IPS-15b (cell line): ENCODE results near the gene HSD17B10.
A peak's percentile ranks its signal among the peaks of the same experiment; 100 is the strongest.
"Not testable (repeated sequence)": the region's sequence is repeated elsewhere in the genome, so short reads cannot be mapped to it uniquely, and the experiment has no call there.

Experiments
- H3K27me3 ChIP-seq: one replicate; pipeline ENCODE4 v1.6.1; 2013; ENCODE audit warnings: low read length; ENCODE audit not compliant: control insufficient read depth, insufficient read depth
- H3K36me3 ChIP-seq: one replicate; pipeline ENCODE4 v1.6.1; 2013; ENCODE audit warnings: low read length; ENCODE audit not compliant: control insufficient read depth, insufficient read depth
- H3K4me1 ChIP-seq: one replicate; pipeline ENCODE4 v1.6.1; 2013; ENCODE audit warnings: mild to moderate bottlenecking, low read length; ENCODE audit not compliant: control insufficient read depth, insufficient read depth
- H3K4me3 ChIP-seq: one replicate; pipeline ENCODE4 v1.5.1; 2013; ENCODE audit warnings: low read depth, low read length
- H3K9ac ChIP-seq: one replicate; pipeline ENCODE4 v1.6.1; 2013; ENCODE audit warnings: low read depth, mild to moderate bottlenecking, low read length
- H3K9me3 ChIP-seq: one replicate; pipeline ENCODE4 v1.6.1; 2013; ENCODE audit warnings: mild to moderate bottlenecking, low read length; ENCODE audit not compliant: control insufficient read depth, insufficient read depth

HSD17B10 gene

DNA sequence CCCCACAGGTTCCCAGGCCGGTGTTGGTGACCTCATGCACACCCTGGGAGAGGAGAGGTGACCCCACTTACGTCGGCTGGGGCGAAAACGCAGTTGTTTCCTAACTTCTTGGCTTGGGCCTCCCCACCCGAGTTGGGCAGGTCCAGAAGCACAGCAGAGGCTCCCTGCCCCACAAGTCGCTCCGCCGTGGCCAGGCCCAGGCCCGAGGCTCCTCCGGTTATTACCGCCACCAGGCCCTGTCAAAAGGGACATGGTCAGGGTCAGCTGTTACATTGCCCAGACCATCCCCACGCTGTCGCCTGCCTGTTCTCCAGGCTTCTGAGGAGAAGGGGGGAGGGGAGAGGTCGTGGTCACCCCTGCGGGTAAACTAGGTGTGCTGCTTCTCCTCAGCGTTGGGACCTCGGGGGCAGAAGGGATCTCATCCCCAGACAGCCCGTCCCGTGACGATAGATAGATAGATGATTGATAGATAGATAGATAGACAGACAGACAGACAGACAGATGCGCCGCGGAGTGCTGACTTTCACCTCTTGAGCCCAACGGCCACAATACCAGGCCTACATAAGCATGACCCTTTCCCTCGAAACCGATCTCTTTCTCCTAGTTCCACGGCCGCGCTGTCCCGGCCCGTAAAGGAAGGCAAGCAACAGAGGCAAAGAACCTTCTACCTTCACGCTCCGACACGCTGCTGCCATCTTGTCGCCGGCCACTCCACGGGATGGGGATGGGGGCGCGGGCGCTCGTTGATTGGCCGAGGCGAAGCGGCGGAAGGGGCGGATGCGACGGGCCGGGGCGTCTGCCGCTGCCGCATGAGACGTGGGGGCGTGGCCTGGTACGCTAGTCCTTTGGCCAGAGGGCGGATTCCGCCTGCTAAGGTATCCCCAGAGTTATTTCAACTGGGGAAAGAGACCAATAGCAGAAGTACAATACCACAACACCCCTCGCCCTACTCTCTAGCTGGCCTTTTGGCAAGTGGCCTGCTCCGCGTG lies at the start of gene HSD17B10:
HSD17B10 (minus strand) TSS at position 720 of the 989 bp plus-strand sequence; CDS start at position 695, 25 bp downstream.
- H3K9me3 ChIP-seq, result no peaks in the 10 kb centered on the region
- peak within 1 kb of the TSS; percentile 47 for H3K9ac ChIP-seq
- H3K27me3 ChIP-seq, result peaks cover 3% of the 10 kb centered on the region
- H3K4me1 ChIP-seq, result peaks cover 5% of the 10 kb centered on the region
- H3K4me3 ChIP-seq, result peak within 1 kb of the TSS; percentile 90
- H3K36me3 ChIP-seq, result peaks cover 8% of the 10 kb centered on the region

DNA sequence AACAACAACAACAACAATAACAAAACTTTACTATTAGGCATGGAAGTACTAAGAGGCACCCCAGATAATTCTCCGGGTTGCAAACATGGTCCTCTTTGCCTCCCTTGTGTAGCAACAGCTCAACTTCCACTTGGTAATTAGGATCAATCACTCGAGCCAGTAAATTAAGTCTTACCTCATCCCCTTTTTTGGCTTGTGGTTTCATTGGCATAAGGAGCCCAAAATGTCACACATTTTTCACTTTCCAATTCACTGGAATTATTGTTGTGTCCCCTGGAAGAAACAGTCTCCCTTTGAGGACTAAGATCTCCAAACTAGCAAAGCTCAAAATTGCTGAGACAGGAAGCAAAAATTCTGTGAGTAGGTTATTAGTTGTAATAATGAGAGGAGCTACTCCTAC lies 49.2 kb upstream of the HSD17B10 start:
- no peaks in the 10 kb centered on the region for H3K9me3 ChIP-seq
- H3K4me3 ChIP-seq, result no peak overlapping the region

DNA sequence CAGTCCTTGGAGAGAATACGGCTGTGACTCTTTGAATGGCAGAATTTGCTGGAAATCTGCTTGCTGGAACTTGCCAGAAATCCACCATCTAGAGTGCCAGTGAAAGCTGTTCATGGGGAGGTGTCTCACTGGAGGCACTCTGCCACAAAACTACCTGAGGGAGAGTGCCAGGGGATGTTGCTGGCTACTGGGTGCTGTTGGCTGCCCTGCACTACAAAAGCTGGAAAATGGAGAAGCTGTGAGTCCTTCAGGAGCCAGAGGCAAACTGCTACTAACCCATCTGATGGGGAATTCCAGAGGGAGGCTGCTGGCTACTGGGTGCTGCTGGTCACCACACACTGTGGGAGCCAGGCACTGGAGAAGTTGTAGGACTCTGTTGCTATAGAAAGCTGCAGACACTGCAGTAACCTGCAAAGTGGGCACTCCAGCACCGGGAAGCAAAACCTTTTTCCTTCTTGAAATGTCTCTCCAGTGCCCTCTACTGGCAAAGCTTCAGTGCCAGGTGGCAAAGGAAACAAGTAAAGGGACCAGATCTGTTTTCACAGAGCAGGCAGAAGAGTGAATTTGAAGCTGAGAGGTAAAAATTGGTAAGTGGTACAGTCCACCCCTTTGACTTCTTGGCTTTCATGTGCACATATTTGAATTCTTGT lies 47.8 kb upstream of the HSD17B10 start:
- Histone ChIP-seq H3K4me1 (no peaks in the 10 kb centered on the region), H3K27me3 (no peaks in the 10 kb centered on the region), H3K4me3 (no peak overlapping the region), H3K36me3 (no peaks in the 10 kb centered on the region), H3K9ac (no peak overlapping the region), H3K9me3 (no peaks in the 10 kb centered on the region)

More for the DNA sequence above, 49.2 kb upstream of the HSD17B10 start:
- Histone ChIP-seq H3K36me3 (no peaks in the 10 kb centered on the region), H3K9ac (no peak overlapping the region), H3K27me3 (no peaks in the 10 kb centered on the region), H3K4me1 (no peaks in the 10 kb centered on the region)

DNA sequence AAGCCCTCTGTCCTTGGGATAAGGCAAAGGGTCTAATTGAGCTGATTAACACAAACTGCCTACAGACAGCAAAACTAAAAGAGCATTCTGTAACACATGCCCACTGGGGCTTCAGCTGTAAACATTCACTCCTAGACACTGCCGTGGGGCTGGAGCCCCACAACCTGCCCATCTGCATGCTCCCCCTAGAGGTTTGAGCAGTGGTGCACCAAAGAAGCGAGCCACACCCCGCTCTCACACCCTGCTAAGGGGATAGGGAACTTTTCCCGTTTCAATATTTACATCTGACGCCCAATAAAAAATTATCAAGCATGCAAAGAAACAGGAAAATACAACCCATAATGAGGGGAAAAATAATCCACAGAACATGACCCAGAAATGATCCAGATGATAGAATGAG lies 46.9 kb upstream of the HSD17B10 start:
- H3K27me3 ChIP-seq, result no peaks in the 10 kb centered on the region
- H3K9ac ChIP-seq, result no peak overlapping the region
- H3K4me3 ChIP-seq, result no peak overlapping the region
- H3K9me3 ChIP-seq, result no peaks in the 10 kb centered on the region
- H3K4me1 ChIP-seq, result no peaks in the 10 kb centered on the region
- no peaks in the 10 kb centered on the region for H3K36me3 ChIP-seq

DNA sequence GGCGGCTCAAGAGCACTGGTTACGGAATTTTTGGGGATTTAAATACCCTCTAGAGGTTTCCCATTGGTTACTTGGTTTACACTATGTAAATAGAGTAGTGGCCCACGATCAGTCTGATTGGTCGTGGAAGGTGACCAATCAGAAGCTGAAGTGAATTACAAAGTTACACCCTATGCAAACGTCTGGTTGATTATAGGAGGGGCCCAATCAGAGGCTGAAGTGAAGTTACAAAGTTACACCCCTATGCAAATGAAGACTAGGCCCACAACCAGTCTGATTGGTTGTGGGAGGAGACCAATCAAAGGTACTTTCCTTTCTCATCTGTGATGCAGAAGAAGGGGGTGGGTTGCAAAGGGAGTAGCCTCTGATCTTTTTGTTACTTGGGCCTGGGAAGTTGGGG lies 45.1 kb upstream of the HSD17B10 start:
- H3K27me3 ChIP-seq, result peaks cover 1% of the 10 kb centered on the region
- no peaks in the 10 kb centered on the region for H3K9me3 ChIP-seq
- H3K36me3 ChIP-seq, result no peaks in the 10 kb centered on the region
- H3K4me1 ChIP-seq, result no peaks in the 10 kb centered on the region
- no peak overlapping the region for H3K9ac ChIP-seq
- no peak overlapping the region for H3K4me3 ChIP-seq

DNA sequence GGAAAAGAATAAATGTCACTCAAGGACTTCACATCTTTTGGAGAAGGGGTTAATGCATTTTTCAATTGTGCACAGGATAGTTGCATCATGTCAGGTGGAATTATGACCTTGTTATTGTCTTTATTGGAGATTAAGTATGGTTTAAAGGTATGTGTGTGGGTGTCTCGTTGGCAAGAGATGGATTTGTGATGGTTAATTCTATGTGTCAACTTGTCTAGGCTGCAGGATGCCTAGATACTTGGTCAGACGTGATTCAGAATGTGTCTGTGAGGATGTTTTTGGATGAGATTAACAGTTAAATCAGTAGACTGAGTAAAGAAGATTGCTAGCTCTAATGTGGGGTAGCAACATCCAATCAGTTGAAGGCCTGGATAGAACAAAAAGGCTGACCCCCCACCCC lies 42.2 kb upstream of the HSD17B10 start:
- no peak overlapping the region for H3K4me3 ChIP-seq
- no peaks in the 10 kb centered on the region for H3K9me3 ChIP-seq
- peaks cover 15% of the 10 kb centered on the region for H3K27me3 ChIP-seq

DNA sequence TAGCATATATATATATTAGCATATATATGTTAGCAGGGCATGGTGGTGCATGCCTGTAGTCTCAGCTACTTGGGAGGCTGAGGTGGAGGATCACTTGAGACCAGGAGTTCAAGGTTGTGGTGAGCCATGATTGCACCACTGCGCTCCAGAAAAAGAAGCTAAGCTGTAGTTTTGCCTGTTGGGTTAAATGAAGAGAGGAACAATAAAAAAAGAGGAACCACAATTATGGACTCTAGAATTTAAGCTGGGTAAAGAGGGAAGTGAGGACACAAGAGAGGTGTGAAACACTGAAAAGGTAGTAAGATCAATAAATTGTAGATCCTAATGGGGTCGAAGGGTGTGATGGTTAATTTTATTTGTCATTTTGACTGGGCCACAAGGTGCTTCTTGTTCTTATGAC lies 40.5 kb upstream of the HSD17B10 start:
- no peak overlapping the region for H3K9ac ChIP-seq
- H3K9me3 ChIP-seq, result peaks cover 3% of the 10 kb centered on the region
- no peak overlapping the region for H3K4me3 ChIP-seq
- H3K36me3 ChIP-seq, result no peaks in the 10 kb centered on the region
- H3K4me1 ChIP-seq, result no peaks in the 10 kb centered on the region
- H3K27me3 ChIP-seq, result peaks cover 15% of the 10 kb centered on the region

More for the DNA sequence above, 42.2 kb upstream of the HSD17B10 start:
- Histone ChIP-seq H3K9ac (no peak overlapping the region), H3K4me1 (no peaks in the 10 kb centered on the region), H3K36me3 (no peaks in the 10 kb centered on the region)

DNA sequence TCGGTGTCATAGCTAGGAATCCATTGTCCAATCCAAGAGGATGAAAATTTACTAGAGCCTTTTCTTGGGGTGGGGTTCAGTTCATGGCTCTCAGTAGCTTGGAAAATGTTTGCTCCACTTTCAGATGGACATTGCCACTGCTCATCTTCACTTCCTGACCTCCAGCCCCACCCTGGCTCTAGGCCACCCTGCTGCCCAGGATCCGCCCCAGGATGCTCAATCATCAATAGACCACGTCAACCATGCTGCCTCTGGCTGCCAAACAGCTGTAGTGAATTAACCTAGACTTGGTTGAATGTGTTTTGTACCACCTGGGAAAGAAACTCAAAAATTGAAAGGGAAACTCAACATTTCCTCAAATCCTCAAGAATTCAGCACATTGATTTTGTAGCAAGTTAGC lies 37.2 kb upstream of the HSD17B10 start:
- no peaks in the 10 kb centered on the region for H3K4me1 ChIP-seq

DNA sequence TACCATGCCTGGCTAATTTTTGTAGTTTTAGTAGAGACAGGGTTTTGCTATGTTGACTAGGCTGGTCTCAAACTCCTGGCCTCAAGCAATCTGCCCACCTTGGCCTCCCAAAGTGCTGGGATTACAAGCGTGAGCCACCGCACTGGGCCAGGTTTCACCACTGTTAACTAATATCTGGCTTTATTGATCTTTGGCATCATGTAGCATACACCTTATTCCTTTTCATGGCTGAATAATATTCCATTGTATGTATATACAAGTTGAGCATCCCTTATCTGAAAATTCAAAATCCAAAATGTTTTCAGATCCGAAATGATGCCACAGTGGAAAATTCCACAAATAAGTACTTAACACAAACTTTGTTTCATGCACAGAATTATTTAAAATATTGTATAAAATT lies 34.5 kb upstream of the HSD17B10 start:
- not testable (repeated sequence) for H3K27me3 ChIP-seq, H3K9me3 ChIP-seq, H3K4me1 ChIP-seq, H3K4me3 ChIP-seq, H3K36me3 ChIP-seq, H3K9ac ChIP-seq

More for the DNA sequence above, 37.2 kb upstream of the HSD17B10 start:
- Histone ChIP-seq H3K9me3 (peaks cover 3% of the 10 kb centered on the region), H3K27me3 (peaks cover 15% of the 10 kb centered on the region), H3K4me3 (no peak overlapping the region), H3K36me3 (no peaks in the 10 kb centered on the region), H3K9ac (no peak overlapping the region)

DNA sequence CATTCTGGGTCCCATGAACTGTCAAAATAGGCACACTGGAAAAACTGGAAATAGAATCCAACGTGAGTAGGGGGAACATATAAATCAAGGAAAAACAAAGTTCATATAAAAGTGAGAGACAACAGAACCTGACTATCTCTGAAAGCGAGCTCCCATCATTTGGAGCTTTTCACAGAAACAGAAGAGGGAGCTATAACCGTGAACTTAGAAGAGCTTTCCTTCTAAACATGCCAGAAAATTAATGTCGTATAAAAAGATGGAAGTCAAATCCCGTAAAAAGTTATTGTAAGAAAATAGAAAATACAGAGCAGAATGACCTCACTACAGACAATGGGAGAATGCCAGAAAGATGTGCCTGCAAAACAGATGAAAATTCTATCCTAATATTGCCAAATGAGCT lies 23.9 kb upstream of the HSD17B10 start:
- Histone ChIP-seq H3K9ac (no peak overlapping the region), H3K27me3 (no peaks in the 10 kb centered on the region), H3K4me3 (no peak overlapping the region), H3K4me1 (no peaks in the 10 kb centered on the region), H3K36me3 (no peaks in the 10 kb centered on the region), H3K9me3 (no peaks in the 10 kb centered on the region)

DNA sequence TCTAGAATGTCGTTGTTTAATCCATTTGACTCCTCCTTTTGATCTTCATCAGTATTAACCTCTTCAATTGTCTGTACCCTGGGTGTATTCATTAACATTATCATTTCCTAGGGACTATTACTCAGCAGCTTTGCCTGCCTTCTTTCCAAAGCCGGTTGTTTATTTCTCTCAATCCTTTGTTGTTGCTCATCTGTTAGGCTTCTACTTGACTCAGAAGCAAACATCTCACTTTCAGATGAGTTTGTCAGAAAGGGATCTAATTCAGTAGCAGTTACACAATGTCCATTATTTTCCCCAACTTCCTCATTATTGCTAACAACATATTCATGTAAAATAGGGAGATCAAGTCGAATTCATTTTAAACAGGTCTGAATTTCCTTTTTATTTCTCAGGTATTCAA lies 22.1 kb upstream of the HSD17B10 start:
- Histone ChIP-seq H3K9ac (no peak overlapping the region), H3K9me3 (no peaks in the 10 kb centered on the region), H3K36me3 (no peaks in the 10 kb centered on the region), H3K27me3 (no peaks in the 10 kb centered on the region), H3K4me1 (no peaks in the 10 kb centered on the region), H3K4me3 (no peak overlapping the region)

DNA sequence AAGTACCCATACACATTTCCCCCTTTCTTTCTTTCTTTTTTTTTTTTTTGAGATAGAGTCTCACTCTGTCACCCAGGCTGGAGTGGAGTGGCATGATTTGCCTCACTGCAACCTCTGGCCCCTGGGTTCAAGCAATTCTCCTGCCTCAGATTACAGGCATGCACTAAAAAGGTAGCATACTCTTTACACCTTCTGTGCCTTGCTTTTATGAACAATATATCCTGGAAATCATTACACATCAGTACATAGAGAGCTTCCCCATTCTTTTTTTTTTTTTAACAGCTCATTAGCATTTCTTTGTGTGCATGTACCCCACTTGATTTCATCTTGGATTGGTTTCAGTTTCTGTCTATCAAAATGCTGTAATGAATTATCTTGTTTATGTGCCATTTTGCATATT lies 18.6 kb upstream of the HSD17B10 start:
- Histone ChIP-seq H3K36me3 (no peaks in the 10 kb centered on the region), H3K4me3 (no peak overlapping the region), H3K27me3 (no peaks in the 10 kb centered on the region), H3K4me1 (no peaks in the 10 kb centered on the region), H3K9ac (no peak overlapping the region), H3K9me3 (no peaks in the 10 kb centered on the region)
